ENCODE results near the gene STAT3.

The STAT3 gene

GRCh38 chr17:42388381-42389134 is at the start of gene STAT3:
STAT3 (minus strand) TSS chr17:42388442; CDS start chr17:42348516, 39,926 bp downstream.
- H3K4me3 ChIP-seq (ENCODE audit: low read depth, low read length): peak within 1 kb of the TSS; percentile 90
- peak; percentile 99 for DNase-seq (ENCODE audit: low read depth)
- TF ChIP-seq, protein P1, sequence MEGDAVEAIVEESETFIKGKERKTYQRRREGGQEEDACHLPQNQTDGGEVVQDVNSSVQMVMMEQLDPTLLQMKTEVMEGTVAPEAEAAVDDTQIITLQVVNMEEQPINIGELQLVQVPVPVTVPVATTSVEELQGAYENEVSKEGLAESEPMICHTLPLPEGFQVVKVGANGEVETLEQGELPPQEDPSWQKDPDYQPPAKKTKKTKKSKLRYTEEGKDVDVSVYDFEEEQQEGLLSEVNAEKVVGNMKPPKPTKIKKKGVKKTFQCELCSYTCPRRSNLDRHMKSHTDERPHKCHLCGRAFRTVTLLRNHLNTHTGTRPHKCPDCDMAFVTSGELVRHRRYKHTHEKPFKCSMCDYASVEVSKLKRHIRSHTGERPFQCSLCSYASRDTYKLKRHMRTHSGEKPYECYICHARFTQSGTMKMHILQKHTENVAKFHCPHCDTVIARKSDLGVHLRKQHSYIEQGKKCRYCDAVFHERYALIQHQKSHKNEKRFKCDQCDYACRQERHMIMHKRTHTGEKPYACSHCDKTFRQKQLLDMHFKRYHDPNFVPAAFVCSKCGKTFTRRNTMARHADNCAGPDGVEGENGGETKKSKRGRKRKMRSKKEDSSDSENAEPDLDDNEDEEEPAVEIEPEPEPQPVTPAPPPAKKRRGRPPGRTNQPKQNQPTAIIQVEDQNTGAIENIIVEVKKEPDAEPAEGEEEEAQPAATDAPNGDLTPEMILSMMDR (IDR thresholded peaks at IDR 0.05; ENCODE audit: control insufficient read depth, extremely low read depth, insufficient read depth): no peak

- TF ChIP-seq, protein P1 (IDR thresholded peaks at IDR 0.05; ENCODE audit: control insufficient read depth, extremely low read depth, insufficient read depth): no peak
- H3K4me3 ChIP-seq (ENCODE audit: low read depth, low read length): no peak overlapping the region
- no peak for DNase-seq (ENCODE audit: low read depth)
Measured at GRCh38 chr17:42436391-42436790, 48.1 kb upstream of the STAT3 start.

- no peak for DNase-seq (ENCODE audit: low read depth)
- TF ChIP-seq, protein P1 (IDR thresholded peaks at IDR 0.05; ENCODE audit: control insufficient read depth, extremely low read depth, insufficient read depth): no peak
- no peak overlapping the region for H3K4me3 ChIP-seq (ENCODE audit: low read depth, low read length)
Measured at GRCh38 chr17:42431758-42432161, 43.5 kb upstream of the STAT3 start.

DNA sequence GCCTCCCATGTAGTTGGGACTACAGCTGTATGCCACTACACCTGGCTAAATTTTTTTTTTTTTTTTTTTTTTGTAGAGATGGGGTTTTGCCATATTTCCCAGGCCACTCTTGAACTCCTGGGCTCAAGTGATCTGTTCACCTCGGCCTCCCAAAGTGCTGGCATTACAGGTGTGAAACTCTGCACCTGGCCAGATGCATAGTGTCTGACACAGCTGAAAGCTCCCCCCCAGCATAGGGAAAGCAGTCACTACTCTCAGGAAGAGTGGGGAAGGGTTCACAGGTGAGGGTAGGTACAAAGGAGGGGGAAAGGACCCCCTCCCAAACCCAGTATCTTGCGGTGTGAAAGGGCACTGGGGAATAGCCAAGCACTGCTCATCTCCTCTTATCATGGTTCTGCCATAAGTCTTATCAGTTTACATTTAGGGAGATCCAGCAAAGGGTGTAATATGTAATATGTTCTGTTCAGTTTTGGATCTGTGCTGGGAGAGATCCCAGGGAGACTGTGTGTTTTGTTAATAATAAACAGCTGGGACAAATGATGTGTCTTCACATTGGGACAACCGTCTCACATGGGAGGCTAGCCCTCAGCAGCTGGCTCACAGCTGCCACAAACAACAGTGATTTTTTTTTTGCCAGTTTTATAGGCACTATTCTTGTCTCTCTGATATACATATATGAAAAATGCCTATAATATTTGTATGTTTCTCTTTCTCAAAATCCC is 41.6 kb upstream of the STAT3 start:
- no peak overlapping the region for H3K4me3 ChIP-seq (ENCODE audit: low read depth, low read length)
- no peak for DNase-seq (ENCODE audit: low read depth)
- TF ChIP-seq, protein P1 (IDR thresholded peaks at IDR 0.05; ENCODE audit: control insufficient read depth, extremely low read depth, insufficient read depth): no peak

DNA sequence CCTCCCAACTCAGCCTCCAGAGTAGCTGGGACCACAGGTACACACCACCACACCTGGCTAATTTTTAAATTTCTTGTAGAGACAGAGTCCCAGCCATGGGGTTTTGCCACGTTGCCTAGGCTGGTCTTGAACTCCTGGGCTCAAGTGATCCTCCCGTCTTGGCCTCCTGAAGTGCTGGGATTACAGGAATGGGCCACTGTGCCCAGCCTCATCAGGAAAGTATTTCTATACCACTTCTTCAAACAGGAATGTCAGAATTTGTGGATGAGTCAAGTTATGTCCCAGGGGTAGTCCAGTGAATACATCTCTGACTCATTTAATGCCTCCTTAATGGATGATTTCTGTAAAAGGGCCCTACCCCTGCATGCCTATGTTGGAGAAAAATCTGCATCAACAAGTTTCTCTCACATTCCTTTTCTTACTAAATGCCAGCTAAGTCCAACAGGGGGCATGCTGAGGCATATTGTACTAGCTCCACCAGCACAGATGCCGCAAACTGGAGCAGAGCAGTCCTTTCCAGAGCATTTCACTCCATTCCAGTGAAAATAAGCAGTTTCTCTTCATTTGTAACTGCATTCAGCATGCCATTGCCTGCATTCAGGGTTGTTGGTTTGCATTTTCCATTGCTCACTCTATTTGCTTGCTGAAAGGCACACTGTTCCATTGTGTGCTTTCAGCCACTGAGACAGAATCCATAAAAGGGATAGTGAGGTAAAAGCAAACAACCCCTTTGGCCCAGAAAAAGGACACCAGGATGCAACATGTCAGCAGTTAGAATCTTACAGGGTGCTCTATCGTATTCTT is 40.1 kb upstream of the STAT3 start:
- DNase-seq (ENCODE audit: low read depth): peak; percentile 28
- no peak overlapping the region for H3K4me3 ChIP-seq (ENCODE audit: low read depth, low read length)
- TF ChIP-seq, protein P1 (IDR thresholded peaks at IDR 0.05; ENCODE audit: control insufficient read depth, extremely low read depth, insufficient read depth): peak; percentile 76

- no peak for DNase-seq (ENCODE audit: low read depth)
- TF ChIP-seq, protein P1 (IDR thresholded peaks at IDR 0.05; ENCODE audit: control insufficient read depth, extremely low read depth, insufficient read depth): no peak
- H3K4me3 ChIP-seq (ENCODE audit: low read depth, low read length): no peak overlapping the region
Measured at GRCh38 chr17:42424991-42425610, 36.9 kb upstream of the STAT3 start.
